Esophagus muscularis mucosa (tissue), 4 donors: ENCODE results near the gene AUP1.

ENCODE experiments used
- EP300 ChIP-seq: sonication (generic); formaldehyde crosslinking; IDR thresholded peaks from one replicate; pipeline ENCODE4 v1.6.1; 2017; ENCODE audit warnings: antibody characterized with exemption
- POLR2A ChIP-seq: fragments of 450-650 bp; IDR thresholded peaks from one replicate; pipeline ENCODE4 v1.6.1; 2017; ENCODE audit warnings: antibody characterized with exemption, moderate library complexity, mild to moderate bottlenecking, low read depth
- POLR2AphosphoS5 ChIP-seq, 2 donors: sonication (generic); formaldehyde crosslinking; IDR thresholded peaks; one replicate each; pipeline ENCODE4 v1.6.1; 2017; ENCODE audit warnings: antibody characterized with exemption in 2 of 2
- TF ChIP-seq, protein P1 (sequence below), 3 experiments: fragments of 200-600 bp in 2 of 3; fragments of 450-650 bp in 1 of 3; sonication (generic) in 2 of 3; IDR thresholded peaks; one replicate each; pipeline ENCODE4 v1.5.1; 2017 to 2019; ENCODE audit warnings: antibody characterized with exemption in 3 of 3, mild to moderate bottlenecking in 2 of 3, moderate library complexity in 1 of 3

DNA sequence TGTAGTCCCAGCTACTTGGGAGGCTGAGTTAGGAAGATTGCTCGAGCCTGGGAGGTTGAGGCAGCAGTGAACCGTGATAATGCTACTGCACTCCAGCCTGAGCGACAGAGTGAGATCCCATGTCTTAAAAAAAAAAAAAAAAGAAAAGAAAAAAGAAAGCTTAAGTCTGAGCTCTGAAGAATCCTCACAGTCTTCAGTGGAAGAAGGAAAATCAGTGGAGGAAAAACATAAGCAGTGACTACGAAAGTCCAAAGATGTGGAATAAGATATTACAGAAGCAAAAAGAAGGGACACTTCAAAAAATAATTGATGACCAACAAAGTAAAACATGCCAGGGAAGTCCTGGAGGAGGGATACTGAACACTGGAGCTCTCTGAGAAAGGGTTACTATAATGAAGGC, 19.2 kb downstream of the AUP1 start:
- TF ChIP-seq EP300, result no peak
- TF ChIP-seq, protein P1, sequence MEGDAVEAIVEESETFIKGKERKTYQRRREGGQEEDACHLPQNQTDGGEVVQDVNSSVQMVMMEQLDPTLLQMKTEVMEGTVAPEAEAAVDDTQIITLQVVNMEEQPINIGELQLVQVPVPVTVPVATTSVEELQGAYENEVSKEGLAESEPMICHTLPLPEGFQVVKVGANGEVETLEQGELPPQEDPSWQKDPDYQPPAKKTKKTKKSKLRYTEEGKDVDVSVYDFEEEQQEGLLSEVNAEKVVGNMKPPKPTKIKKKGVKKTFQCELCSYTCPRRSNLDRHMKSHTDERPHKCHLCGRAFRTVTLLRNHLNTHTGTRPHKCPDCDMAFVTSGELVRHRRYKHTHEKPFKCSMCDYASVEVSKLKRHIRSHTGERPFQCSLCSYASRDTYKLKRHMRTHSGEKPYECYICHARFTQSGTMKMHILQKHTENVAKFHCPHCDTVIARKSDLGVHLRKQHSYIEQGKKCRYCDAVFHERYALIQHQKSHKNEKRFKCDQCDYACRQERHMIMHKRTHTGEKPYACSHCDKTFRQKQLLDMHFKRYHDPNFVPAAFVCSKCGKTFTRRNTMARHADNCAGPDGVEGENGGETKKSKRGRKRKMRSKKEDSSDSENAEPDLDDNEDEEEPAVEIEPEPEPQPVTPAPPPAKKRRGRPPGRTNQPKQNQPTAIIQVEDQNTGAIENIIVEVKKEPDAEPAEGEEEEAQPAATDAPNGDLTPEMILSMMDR (IDR thresholded peaks at IDR 0.05), result no peak
- TF ChIP-seq POLR2A, result no peak
- TF ChIP-seq POLR2AphosphoS5 (IDR thresholded peaks at IDR 0.05), result no peak
